Measurements from ENCODE around the gene XKR3. TPM values are rescaled to one million over a fixed set of nuclear protein-coding genes. Genes with fewer than 3 reads are reported as not detected.
"Not testable (repeated sequence)": the region's sequence is repeated elsewhere in the genome, so short reads cannot be mapped to it uniquely, and the experiment has no call there.

Gene XKR3
- not detected for polyA plus RNA-seq (2013, experiment 1 of 4)
- not detected for polyA plus RNA-seq (2013, experiment 2 of 4)
- not detected for polyA plus RNA-seq (2013, experiment 3 of 4)
- polyA plus RNA-seq (2013, experiment 4 of 4): not detected

- no peaks in the 10 kb centered on the region for H3K4me1 ChIP-seq (ENCODE audit: control insufficient read depth, insufficient read depth, low read length)
- WGBS, 2 experiments: 73 to 74% methylated on average over 8 to 9 of the region's 9 CpGs
- peaks cover 2% of the 10 kb centered on the region for H3K9me3 ChIP-seq (ENCODE audit: control insufficient read depth, low read length)
- no peaks in the 10 kb centered on the region for H3K27me3 ChIP-seq (ENCODE audit: control insufficient read depth, insufficient read depth, low read length, poor library complexity, severe bottlenecking)
- H3K4me3 ChIP-seq (ENCODE audit: insufficient read depth, low read depth, low read length): no peak within 1 kb of the TSS
- H3K36me3 ChIP-seq (ENCODE audit: control insufficient read depth, insufficient read depth, low read length): no peaks in the 10 kb centered on the region
- no peak within 1 kb of the TSS for H3K27ac ChIP-seq (ENCODE audit: insufficient read depth, low read depth, low read length, poor library complexity, severe bottlenecking)
Observed at GRCh38 chr22:16824716-16825687, at the start of gene XKR3. Gene XKR3 (minus strand): TSS chr22:16825411. CDS start chr22:16808073, 17,338 bp downstream.

- not testable (repeated sequence) for H3K27me3 ChIP-seq (ENCODE audit: control insufficient read depth, insufficient read depth, low read length, poor library complexity, severe bottlenecking); H3K36me3 ChIP-seq (ENCODE audit: control insufficient read depth, insufficient read depth, low read length); H3K4me1 ChIP-seq (ENCODE audit: control insufficient read depth, insufficient read depth, low read length); H3K27ac ChIP-seq (ENCODE audit: insufficient read depth, low read depth, low read length, poor library complexity, severe bottlenecking); H3K4me3 ChIP-seq (ENCODE audit: insufficient read depth, low read depth, low read length); H3K9me3 ChIP-seq (ENCODE audit: control insufficient read depth, low read length)
- WGBS, 2 experiments: 88 to 90% methylated on average over 5 of the region's 6 CpGs
Observed at GRCh38 chr22:16869640-16870039, 44.4 kb upstream of the XKR3 start.

GRCh38 chr22:16866167-16866566 is 41.0 kb upstream of the XKR3 start:
- Histone ChIP-seq H3K9me3 (ENCODE audit: control insufficient read depth, low read length) (no peaks in the 10 kb centered on the region), H3K4me1 (ENCODE audit: control insufficient read depth, insufficient read depth, low read length) (no peaks in the 10 kb centered on the region), H3K4me3 (ENCODE audit: insufficient read depth, low read depth, low read length) (no peak overlapping the region), H3K36me3 (ENCODE audit: control insufficient read depth, insufficient read depth, low read length) (no peaks in the 10 kb centered on the region), H3K27ac (ENCODE audit: insufficient read depth, low read depth, low read length, poor library complexity, severe bottlenecking) (no peak overlapping the region), H3K27me3 (ENCODE audit: control insufficient read depth, insufficient read depth, low read length, poor library complexity, severe bottlenecking) (no peaks in the 10 kb centered on the region)
- 89 to 95% methylated on average over 3 of the region's 3 CpGs for WGBS, 2 experiments

- not testable (repeated sequence) for H3K27ac ChIP-seq (ENCODE audit: insufficient read depth, low read depth, low read length, poor library complexity, severe bottlenecking); H3K9me3 ChIP-seq (ENCODE audit: control insufficient read depth, low read length); H3K4me3 ChIP-seq (ENCODE audit: insufficient read depth, low read depth, low read length); H3K27me3 ChIP-seq (ENCODE audit: control insufficient read depth, insufficient read depth, low read length, poor library complexity, severe bottlenecking); H3K36me3 ChIP-seq (ENCODE audit: control insufficient read depth, insufficient read depth, low read length); H3K4me1 ChIP-seq (ENCODE audit: control insufficient read depth, insufficient read depth, low read length)
- 87 to 88% methylated on average over 9 of the region's 9 CpGs for WGBS, 2 experiments
Observed at GRCh38 chr22:16856851-16857250, 31.6 kb upstream of the XKR3 start.

GRCh38 chr22:16854631-16855030 is 29.4 kb upstream of the XKR3 start:
- H3K36me3 ChIP-seq (ENCODE audit: control insufficient read depth, insufficient read depth, low read length): no peaks in the 10 kb centered on the region

GRCh38 chr22:16851268-16851996 is 26.2 kb upstream of the XKR3 start:
- H3K4me1 ChIP-seq (ENCODE audit: control insufficient read depth, insufficient read depth, low read length); H3K4me3 ChIP-seq (ENCODE audit: insufficient read depth, low read depth, low read length); H3K27me3 ChIP-seq (ENCODE audit: control insufficient read depth, insufficient read depth, low read length, poor library complexity, severe bottlenecking); H3K9me3 ChIP-seq (ENCODE audit: control insufficient read depth, low read length); H3K36me3 ChIP-seq (ENCODE audit: control insufficient read depth, insufficient read depth, low read length); H3K27ac ChIP-seq (ENCODE audit: insufficient read depth, low read depth, low read length, poor library complexity, severe bottlenecking): not testable (repeated sequence)
- 81 to 86% methylated on average over 1 of the region's 1 CpG for WGBS, 2 experiments

More at GRCh38 chr22:16854631-16855030, 29.4 kb upstream of the XKR3 start:
- no peaks in the 10 kb centered on the region for H3K27me3 ChIP-seq (ENCODE audit: control insufficient read depth, insufficient read depth, low read length, poor library complexity, severe bottlenecking)
- no peaks in the 10 kb centered on the region for H3K4me1 ChIP-seq (ENCODE audit: control insufficient read depth, insufficient read depth, low read length)
- H3K4me3 ChIP-seq (ENCODE audit: insufficient read depth, low read depth, low read length): no peak overlapping the region
- no peaks in the 10 kb centered on the region for H3K9me3 ChIP-seq (ENCODE audit: control insufficient read depth, low read length)
- no peak overlapping the region for H3K27ac ChIP-seq (ENCODE audit: insufficient read depth, low read depth, low read length, poor library complexity, severe bottlenecking)

GRCh38 chr22:16847271-16847670 is 22.1 kb upstream of the XKR3 start:
- Histone ChIP-seq H3K9me3 (ENCODE audit: control insufficient read depth, low read length) (no peaks in the 10 kb centered on the region), H3K4me3 (ENCODE audit: insufficient read depth, low read depth, low read length) (no peak overlapping the region), H3K27me3 (ENCODE audit: control insufficient read depth, insufficient read depth, low read length, poor library complexity, severe bottlenecking) (no peaks in the 10 kb centered on the region), H3K36me3 (ENCODE audit: control insufficient read depth, insufficient read depth, low read length) (no peaks in the 10 kb centered on the region), H3K4me1 (ENCODE audit: control insufficient read depth, insufficient read depth, low read length) (no peaks in the 10 kb centered on the region), H3K27ac (ENCODE audit: insufficient read depth, low read depth, low read length, poor library complexity, severe bottlenecking) (no peak overlapping the region)
- WGBS, 2 experiments: 86 to 100% methylated on average over 1 of the region's 1 CpG

- 75 to 76% methylated on average over 7 of the region's 7 CpGs for WGBS, 2 experiments
Observed at GRCh38 chr22:16845881-16846280, 20.7 kb upstream of the XKR3 start.

GRCh38 chr22:16845465-16845864 is 20.3 kb upstream of the XKR3 start:
- Histone ChIP-seq H3K4me1 (ENCODE audit: control insufficient read depth, insufficient read depth, low read length) (no peaks in the 10 kb centered on the region), H3K36me3 (ENCODE audit: control insufficient read depth, insufficient read depth, low read length) (no peaks in the 10 kb centered on the region), H3K4me3 (ENCODE audit: insufficient read depth, low read depth, low read length) (no peak overlapping the region), H3K27ac (ENCODE audit: insufficient read depth, low read depth, low read length, poor library complexity, severe bottlenecking) (no peak overlapping the region), H3K27me3 (ENCODE audit: control insufficient read depth, insufficient read depth, low read length, poor library complexity, severe bottlenecking) (no peaks in the 10 kb centered on the region), H3K9me3 (ENCODE audit: control insufficient read depth, low read length) (no peaks in the 10 kb centered on the region)
- WGBS, 2 experiments: 81 to 88% methylated on average over 7 of the region's 7 CpGs

More at GRCh38 chr22:16845881-16846280, 20.7 kb upstream of the XKR3 start:
- Histone ChIP-seq H3K27ac (ENCODE audit: insufficient read depth, low read depth, low read length, poor library complexity, severe bottlenecking) (no peak overlapping the region), H3K4me1 (ENCODE audit: control insufficient read depth, insufficient read depth, low read length) (no peaks in the 10 kb centered on the region), H3K27me3 (ENCODE audit: control insufficient read depth, insufficient read depth, low read length, poor library complexity, severe bottlenecking) (no peaks in the 10 kb centered on the region), H3K9me3 (ENCODE audit: control insufficient read depth, low read length) (no peaks in the 10 kb centered on the region), H3K36me3 (ENCODE audit: control insufficient read depth, insufficient read depth, low read length) (no peaks in the 10 kb centered on the region), H3K4me3 (ENCODE audit: insufficient read depth, low read depth, low read length) (no peak overlapping the region)

- Histone ChIP-seq H3K27me3 (ENCODE audit: control insufficient read depth, insufficient read depth, low read length, poor library complexity, severe bottlenecking) (no peaks in the 10 kb centered on the region), H3K4me3 (ENCODE audit: insufficient read depth, low read depth, low read length) (no peak overlapping the region), H3K27ac (ENCODE audit: insufficient read depth, low read depth, low read length, poor library complexity, severe bottlenecking) (no peak overlapping the region), H3K36me3 (ENCODE audit: control insufficient read depth, insufficient read depth, low read length) (no peaks in the 10 kb centered on the region), H3K4me1 (ENCODE audit: control insufficient read depth, insufficient read depth, low read length) (no peaks in the 10 kb centered on the region), H3K9me3 (ENCODE audit: control insufficient read depth, low read length) (no peaks in the 10 kb centered on the region)
- WGBS, 2 experiments: 88% methylated on average over 7 of the region's 7 CpGs
Observed at GRCh38 chr22:16844529-16844928, 19.3 kb upstream of the XKR3 start.

Data from ectodermal cell (in vitro differentiated cells).